ENCODE results near the gene GPR78.

DNA sequence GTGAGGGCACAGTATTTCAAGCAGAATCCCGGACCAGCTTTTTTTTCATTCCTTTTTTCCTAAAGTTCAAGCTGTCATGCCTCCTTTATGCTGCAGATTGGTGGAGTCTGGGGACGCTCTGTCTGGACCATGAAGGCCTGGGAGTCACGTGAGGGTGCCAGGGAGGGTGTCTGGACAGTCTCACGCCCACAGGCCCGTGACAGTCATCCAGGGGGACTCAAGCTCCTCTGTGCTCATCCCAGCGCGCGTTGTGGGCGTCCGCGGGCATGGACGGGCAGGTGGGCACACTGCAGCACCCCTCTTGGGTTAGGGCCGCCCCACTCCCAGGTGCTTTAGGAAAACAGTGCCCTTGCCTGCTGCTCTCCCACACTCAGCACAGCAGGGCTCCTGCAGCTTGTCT is 17.1 kb downstream of the GPR78 start:
- TF ChIP-seq EGR1 (IDR thresholded peaks at IDR 0.05; ENCODE audit: borderline replicate concordance, low read depth, low read length) (no peak), TAF1 (IDR thresholded peaks at IDR 0.05; ENCODE audit: low read depth, low read length) (no peak), EZH2 (IDR thresholded peaks at IDR 0.05; ENCODE audit: low read depth, low read length, severe bottlenecking) (no peak), POLR2A (IDR thresholded peaks at IDR 0.05; ENCODE audit: control extremely low read depth in 1 of 2, low read depth in 2 of 2, low read length in 2 of 2) (no peak), TCF12 (IDR thresholded peaks at IDR 0.05; ENCODE audit: low read depth, low read length) (no peak), NANOG (IDR thresholded peaks at IDR 0.05; ENCODE audit: insufficient read depth, low read depth, low read length, poor library complexity, severe bottlenecking) (no peak), SRF (IDR thresholded peaks at IDR 0.05; ENCODE audit: low read depth, low read length) (no peak)
- TF ChIP-seq, protein P1, sequence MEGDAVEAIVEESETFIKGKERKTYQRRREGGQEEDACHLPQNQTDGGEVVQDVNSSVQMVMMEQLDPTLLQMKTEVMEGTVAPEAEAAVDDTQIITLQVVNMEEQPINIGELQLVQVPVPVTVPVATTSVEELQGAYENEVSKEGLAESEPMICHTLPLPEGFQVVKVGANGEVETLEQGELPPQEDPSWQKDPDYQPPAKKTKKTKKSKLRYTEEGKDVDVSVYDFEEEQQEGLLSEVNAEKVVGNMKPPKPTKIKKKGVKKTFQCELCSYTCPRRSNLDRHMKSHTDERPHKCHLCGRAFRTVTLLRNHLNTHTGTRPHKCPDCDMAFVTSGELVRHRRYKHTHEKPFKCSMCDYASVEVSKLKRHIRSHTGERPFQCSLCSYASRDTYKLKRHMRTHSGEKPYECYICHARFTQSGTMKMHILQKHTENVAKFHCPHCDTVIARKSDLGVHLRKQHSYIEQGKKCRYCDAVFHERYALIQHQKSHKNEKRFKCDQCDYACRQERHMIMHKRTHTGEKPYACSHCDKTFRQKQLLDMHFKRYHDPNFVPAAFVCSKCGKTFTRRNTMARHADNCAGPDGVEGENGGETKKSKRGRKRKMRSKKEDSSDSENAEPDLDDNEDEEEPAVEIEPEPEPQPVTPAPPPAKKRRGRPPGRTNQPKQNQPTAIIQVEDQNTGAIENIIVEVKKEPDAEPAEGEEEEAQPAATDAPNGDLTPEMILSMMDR (IDR thresholded peaks at IDR 0.05; ENCODE audit: control extremely low read depth in 1 of 3, insufficient read depth in 1 of 3, low read depth in 1 of 3, low read length in 3 of 3): no peak
- TF ChIP-seq, protein P2, sequence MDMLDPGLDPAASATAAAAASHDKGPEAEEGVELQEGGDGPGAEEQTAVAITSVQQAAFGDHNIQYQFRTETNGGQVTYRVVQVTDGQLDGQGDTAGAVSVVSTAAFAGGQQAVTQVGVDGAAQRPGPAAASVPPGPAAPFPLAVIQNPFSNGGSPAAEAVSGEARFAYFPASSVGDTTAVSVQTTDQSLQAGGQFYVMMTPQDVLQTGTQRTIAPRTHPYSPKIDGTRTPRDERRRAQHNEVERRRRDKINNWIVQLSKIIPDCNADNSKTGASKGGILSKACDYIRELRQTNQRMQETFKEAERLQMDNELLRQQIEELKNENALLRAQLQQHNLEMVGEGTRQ (IDR thresholded peaks at IDR 0.05; ENCODE audit: low read length): no peak

All from H1 (cell line).